ENCODE measurements around the gene ALOX15.
"Not testable (repeated sequence)": the region's sequence is repeated elsewhere in the genome, so short reads cannot be mapped to it uniquely, and the experiment has no call there.

Gene ALOX15

DNA sequence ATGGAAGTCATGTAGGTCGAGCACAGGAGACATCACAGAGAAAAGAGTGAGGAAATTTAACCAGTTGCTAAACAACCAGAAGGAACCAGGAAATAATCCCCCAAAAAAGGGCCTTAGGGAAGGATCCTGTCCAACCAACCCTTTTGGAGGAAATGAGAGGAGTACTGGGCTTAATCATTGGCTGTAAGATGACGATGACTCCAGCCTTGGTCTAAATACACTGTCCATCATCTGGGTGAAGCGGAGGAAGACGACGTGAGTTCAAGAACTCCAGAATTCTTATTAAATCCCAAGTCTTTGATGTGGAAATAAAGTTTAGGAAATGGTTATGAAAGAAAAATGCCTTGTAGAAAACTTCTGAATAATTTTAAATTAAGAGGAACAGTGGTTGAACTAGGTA, 11.5 kb upstream of the ALOX15 start:
- no peak for DNase-seq

DNA sequence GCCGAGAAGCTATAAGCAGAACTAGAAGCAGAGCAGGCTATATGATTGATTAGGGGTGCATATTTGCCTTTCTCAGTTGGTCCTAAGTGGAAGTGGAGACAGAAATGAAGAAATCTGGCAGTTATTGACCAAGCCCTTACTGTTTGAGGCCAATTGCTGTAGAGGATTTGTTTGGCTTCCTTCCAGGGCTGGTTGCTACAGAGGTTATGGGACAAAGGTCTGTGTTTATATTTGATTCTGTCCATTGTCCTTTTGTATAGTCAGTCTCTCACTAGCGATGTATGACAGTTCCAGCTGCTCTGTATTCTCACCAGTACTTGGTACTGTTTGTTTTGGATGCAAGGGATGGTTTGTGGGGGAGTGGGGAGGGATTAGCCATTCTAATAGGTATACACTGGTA, 7.3 kb upstream of the ALOX15 start:
- DNase-seq, result no peak

DNA sequence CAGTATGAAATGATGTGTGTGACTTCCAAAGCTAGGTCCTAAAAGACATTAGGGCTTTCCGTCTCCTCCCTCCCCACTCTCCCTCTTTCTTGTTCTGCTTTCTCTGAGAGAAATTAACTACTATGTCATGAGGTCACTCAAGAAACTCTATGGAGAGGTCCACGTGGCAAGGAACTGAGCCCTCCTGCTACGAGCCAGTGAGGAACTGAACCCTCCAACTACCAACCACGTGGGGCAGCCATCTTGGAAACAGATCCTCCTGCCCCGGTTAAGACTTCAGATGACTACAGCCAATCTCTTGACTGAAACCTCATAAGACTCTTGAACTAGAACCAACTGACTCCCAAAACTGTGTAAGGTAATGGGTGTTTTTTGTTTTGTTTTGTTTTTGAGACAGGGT, 4.2 kb upstream of the ALOX15 start:
- DNase-seq, result no peak

DNA sequence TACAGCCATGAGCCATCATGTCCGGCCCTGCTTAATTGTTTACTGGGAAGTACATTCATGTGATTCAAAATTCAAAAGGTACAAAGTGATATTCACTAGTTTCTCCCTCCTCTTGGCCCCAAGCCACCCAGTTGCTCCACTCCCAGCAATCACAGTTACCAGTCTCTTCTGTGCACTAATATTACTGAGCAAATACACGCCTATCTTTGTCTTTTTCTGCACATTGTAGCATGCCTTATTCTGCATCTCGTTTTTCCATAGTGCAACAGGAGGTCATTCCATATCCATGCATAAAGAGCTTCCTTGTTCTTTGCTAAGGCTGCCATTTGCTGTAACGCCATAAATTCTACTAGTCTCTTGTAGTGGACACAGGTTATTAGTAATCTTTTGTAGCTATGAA, 2.2 kb upstream of the ALOX15 start:
- no peak for DNase-seq

DNA sequence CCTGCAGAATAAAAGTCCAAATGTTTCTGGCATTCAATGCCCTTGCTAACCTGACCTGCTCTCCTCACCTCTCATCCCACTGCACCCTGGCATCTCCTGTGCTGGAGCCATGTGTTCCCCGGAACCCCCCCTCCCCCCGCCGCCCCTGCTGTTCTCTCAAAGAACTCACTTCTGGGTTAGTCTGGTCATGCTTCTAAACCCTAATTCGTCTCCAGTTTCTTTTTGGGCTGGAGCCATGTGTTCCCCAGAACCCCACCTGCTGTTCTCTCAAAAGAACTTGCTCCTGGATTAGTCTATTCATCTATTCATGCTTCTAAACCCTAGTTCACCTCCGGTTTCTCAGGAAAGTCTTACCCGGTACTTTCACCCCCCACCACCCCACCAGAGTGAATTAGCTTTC, 808 bp upstream of the ALOX15 start:
- DNase-seq, result no peak

DNA sequence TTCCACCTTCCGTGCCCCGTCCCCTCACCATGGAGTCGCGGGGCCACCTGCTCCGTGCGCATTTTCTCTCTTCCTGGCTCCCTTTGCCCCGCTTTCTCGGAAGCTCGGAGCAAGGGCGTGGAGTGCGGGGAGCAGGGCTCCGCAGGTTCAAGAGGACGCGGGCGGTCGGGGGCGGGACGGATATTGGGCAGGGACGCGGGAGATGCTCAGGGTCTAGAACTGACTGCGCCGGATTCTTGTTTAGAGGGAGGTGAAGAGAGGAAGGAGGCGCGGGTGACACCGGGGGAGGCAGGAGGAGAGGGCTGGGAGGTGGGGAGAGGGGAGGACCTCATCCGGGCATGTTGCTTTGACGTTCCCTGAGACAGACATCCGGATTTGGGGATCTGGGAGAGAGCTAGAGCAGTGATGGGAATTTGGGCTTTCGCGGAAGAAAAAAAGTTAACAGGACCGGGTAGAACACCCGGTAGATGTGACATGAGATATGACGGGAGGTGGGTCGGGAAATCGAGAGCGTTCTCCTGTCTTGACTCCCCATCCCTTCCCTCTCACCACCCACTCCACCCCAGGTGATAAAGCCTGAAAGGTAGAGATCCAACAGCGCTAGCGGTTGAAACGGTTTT, 799 bp downstream of the ALOX15 start:
- not testable (repeated sequence) for DNase-seq

DNA sequence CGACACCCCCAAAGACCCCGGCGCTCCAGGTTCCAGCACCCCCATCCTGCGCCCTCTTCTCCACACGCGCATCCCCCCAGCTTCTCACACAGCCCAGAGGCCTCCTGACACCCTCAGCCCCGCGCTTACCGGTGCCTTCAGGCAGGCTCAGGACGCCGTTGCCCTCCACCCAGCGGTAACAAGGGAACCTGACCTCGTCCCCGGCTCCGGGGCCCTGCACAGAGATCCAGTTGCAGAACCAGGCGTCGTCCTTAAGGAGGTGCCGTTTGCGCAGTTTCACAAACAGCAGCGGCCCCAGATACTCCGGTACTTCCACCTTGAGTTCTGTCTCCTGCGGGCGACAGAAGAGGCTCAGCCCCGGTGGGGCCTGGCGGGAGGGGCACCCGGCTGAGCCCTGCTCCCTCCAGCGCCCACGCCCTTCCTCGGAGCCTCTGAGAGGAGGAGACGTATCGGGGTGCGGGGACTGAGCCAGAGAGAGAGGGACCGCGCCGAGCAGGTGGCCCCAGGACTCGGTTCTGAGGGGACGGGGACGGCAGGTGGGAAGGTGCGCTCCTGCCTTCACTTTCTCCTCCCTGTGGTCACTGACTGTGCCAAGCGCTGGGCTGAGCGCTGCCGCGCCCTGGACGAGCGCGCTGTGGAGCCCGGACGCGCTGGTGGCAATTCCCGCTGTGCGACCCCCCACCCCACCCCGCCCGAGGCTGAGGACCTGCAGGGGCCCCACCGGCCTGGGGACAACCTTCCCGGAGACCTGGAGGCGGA, 2.0 kb downstream of the ALOX15 start:
- DNase-seq, result not testable (repeated sequence)

DNA sequence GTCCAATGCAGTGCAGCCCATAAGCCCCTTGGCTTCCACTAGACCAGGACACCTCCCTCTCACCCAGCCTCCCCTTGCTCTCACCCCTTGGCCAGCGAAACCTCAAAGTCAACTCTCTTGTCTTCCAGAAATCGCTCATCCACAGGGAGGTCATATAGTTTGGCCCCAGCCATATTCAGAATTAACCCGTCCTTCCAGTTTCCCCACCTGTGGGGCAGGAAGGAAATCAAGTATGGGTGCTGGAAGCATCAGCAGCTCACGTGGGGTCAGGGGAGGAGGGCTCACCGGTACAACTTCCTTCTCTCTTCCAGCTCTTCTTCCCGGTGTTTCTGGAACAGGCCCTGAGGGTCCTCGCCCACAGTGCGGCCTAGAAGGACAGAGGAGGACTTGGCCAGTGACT, 2.7 kb downstream of the ALOX15 start:
- DNase-seq, result not testable (repeated sequence)

DNA sequence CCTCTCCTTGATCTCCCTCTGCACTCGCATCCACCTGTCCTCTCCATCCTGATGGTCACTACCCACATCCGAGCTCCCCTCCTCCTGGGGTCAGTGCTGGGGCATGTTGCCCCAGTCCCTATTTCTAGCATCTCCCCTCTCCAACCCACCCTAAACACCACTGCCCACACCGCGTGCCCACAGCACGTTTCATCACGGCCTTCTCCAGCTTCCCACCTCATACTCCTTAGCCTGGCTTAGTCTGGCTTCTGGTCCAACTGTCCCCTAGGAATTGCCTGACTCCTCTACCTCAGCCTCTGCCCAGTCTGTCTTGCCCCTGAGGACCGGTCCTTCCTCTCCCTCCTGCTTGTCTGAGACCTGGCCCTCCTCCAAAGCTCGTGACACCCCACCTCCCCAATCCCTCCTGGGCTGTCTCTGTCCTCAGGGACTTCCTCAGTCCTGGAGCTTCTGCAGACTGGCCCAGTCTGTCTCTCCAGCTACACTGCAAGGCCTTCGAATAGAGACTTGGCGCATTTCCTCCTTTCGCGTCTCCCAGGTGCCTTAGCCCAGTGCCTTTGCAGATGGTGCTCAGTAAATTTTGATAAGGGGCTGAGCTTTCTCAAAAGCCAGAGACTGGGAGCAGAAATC, 4.9 kb downstream of the ALOX15 start:
- no peak for DNase-seq

DNA sequence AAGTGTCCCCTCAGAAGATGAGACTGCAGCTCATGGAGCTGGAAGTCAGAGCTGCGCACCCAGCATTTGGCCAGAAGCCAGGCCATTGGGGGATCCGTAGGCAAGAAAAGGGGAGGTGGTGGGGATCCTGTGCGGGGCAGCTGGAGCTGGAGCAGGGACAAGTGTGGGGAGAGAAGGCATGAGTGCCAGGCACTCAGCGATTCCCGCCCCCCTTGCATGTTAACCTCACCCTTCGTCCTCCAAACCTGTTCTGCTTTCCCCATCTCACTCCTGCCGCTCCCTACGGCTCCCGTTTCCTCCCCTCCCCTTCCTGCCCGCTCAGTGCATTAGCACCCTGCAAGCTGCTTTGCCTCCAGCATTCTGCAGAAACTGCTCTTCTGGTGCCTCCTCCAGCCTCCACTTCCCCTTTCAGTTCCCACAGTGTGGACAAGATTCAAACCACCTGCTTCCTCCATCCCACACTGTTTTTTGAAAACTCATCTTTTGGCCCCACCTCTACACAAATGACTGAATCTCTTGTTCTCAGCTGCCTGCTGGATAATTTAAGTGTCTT, 5.6 kb downstream of the ALOX15 start:
- no peak for DNase-seq

DNA sequence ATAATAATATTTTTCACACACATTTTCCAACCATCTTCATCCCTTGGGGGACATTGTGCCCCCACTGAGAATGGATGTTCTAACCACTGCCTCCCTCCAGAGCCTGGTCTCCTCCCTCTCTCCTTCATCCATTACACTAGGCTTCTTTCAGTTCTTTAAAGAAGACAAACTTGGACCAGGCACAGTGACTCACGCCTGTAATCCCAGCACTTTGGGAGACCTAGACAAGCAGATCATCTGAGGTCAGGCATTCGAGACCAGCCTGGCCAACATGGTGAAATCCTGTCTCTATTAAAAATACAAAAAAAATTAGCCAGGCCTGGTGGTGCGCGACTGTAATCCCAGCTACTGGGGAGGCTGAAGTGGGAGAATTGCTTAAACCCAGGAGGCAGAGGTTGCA, 6.5 kb downstream of the ALOX15 start:
- DNase-seq, result no peak

DNA sequence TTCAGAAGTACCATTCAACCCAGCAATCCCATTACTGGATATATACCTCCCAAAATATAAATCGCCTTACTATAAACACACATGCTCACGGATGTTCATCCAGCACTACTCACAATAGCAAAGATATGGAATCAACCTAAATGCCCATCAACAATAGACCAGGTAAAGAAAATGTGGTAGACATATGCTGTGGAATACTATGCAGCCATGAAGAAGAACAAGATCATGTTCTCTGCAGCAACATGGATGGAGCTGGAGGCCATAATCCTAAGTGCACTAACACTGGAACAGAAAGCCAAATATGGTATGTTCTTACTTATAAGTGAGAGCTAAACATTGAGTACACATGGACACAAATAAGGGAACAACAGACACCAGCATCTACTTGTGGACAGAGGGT, 7.8 kb downstream of the ALOX15 start:
- no peak for DNase-seq

DNA sequence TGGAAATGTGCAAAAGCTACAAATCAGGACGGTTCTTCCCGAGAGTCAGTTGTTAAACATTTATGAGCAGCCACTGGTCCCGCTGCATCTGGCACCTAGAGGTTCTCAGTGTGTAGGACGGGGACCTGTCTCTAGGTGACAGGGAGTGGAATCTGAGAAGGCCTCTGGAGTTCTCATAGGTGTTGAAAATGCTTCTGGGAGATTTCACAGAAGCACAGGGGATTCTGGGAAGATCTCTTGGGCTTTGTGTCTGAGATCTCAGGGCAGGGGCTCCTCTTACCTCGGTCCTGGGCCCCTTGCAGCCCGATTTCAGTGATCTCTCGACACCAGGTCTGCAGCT, 8.9 kb downstream of the ALOX15 start:
- peak; percentile 41 for DNase-seq

DNA sequence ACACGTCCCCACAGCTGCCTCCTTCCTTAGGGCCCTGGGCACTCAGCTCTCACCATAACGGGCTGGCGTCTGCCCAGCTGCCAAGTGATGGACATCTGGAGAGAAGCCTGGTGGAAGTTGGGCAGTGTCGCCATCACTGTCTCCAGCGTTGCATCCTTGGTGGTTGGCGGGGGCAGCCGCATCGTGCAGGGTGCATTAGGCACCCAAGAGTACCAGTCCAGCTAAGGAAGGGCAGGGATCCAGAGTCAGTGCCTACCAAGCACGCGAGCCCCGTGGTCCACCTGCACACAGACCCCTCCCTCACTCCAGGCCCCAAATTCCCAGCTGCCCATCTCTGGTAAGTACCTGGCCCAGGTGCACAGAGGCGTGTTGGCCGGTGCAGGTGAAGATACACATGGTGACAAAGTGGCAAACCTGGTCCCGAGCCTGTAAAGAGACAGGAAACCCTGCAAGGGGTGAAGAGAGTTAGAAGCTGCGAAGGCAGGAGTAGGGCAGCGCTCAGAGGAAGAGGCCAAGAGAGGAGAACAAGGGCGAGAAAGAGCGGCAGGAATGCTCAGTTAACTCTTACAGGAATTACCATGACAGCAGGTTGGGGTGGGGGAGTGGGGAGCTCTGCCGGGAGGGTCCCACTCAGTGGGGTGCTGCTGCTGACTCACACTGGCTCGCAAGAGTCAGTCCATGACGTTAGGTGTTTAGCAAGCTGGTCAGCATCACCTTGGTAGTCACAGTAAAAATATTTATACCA, 9.5 kb downstream of the ALOX15 start:
- DNase-seq, result no peak

DNA sequence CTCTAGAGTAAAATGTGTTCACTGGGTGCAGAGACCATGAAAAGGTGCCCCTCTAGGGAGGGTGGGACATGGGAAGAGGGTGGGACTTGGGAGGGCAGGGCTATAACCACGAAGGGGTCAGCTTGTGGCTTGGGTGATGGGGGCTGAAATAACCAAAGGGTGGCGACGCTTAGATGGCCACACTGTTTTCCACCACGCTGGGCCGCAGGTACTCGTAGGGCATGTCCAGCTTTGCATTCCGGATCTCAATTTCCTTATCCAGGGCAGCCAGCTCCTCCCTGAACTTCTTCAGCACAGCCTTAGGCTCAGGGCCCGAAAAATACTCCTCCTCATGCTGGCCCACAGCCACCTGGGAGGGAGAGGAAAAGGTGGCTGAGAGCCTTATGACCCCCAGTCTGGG, 10.0 kb downstream of the ALOX15 start:
- no peak for DNase-seq

DNA sequence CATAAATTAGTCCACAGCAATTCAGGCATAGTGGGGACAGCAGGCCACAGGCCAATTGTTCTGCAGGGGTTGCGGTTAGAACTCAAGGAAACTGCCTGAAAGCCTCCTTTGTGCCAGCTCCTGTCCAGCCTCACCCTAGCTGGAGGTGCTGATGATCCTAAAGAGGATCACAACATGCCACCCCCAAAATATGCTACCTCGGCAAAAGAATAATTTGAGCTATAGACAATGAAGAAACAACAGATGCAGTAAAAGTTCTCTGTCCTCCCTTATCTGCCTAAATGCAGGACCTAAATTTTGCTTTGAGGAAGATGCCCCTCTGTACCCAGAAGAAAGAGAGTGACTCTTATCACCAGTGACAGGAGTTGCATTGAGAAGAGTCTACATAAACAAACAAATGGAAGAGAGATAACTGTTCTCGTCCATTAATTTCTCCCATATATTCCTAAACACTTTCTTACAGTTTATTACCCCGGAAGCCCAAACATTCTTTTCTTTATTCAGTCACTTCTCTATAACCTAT, 14.7 kb downstream of the ALOX15 start:
- no peak for DNase-seq

DNA sequence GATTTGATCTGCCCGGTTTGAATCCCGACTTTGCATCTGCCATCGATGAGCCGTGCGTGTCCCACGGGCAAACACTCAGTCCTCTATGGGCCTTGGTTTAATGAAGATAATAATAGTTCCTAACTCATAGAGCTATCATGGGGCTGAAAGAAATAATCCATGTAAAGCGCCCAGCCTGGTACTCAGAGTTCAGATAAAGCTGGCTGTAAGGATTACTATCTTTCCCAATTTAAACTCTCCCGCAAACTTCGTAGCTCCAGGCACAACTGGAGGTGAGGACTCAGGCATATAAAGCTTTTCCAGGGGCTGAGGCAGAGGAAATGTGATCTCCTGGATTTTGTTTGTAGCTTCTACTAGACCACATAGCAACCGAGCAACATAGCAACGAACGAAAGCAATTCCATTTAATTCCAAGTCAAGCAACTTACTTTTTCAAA, 16.3 kb downstream of the ALOX15 start:
- DNase-seq, result no peak

DNA sequence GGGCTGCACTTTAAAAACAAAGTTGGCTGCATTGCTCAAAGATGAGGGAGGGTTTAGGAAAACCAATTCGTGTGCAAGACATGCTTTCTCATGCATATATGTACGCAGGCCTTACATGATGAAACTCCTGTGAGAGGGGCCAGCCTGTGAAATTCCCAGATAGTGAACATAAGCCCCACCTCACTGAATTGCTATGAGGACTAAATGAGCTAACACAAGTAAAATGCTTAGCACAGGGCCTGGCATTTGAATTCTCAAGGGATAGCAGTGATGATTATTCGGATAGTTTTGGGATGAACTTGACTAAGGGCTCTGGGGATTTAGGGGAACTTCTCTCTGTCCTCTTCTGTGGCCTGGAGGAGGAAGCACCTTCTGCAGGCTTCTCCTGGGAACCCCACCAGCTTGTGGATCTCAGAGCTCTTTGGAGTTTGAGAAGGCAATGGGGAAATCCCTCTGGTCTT, 17.0 kb downstream of the ALOX15 start:
- DNase-seq, result not testable (repeated sequence)

DNA sequence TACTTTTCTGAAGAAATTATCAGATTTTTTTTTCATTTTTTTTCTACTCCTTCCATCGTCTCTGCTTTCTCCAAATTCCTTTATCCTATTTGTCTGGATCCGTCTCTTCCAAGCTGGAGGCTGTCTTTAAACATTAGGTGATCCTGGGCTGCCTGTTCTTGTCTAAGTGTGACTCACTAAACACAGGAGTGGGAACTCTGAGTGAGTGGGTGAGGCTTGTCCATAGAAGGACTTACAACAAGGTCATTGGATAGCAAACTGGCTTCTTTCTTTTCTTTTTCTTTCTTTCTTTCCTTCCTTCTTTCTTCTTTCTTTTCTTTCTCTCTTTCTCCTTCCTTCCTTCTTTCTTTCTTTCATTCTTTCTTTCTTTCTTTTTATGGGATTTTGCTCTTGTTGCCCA, 18.2 kb downstream of the ALOX15 start:
- no peak for DNase-seq

DNA sequence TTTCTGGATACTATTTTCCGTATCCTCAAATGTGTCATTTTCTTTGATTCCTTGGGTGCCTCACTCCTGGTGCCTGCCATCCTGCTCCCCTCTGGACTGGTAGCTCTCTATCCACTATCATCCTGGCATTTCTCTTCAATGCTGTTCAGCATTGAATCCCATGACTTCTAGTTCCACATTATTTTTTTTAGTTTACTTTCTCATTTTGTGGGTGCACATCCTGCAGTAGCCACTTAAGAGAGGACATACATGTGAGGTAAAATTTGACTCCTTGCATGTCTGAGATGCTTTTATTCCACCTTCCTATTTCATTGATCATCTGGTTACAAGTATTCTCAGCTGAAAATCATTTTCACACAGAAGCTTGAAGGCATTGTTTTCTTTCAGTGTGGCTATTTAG, 19.1 kb downstream of the ALOX15 start:
- no peak for DNase-seq

DNA sequence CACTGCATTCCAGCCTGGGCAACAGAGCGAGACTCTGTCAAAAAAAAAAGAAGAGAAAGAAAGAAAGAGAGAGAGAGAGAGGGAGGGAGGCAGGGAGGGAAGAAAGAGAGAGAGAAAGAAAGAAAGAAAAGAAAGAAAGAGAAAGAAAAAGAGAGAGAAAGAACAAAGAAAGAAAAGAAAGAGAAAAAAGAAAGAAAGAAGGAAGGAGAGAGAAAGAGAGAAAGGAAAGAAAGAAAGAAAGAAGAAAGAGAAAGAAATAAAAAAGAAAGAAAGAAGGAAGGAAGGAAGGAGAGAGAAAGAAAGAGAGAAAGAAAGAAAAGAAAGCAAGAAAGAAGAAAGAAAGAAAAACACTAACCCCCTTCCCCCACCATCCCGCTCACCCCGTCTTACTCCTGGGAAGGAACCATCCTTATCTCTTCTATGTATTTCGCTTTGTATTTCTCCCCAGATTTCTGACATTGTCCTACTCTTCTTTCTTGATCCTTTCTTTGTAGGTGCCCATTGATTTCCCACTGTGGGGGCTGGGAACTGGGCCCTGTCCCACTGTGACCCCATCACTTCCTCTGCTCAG, 20.9 kb downstream of the ALOX15 start:
- DNase-seq, result no peak

All from right kidney (tissue), 1 donor.